Breast epithelium (tissue), 4 donors: ENCODE data around the gene PLCL2. TPM values are rescaled to one million over a fixed set of nuclear protein-coding genes. Genes with fewer than 3 reads are reported as not detected.
A peak's percentile ranks its signal among the peaks of the same experiment; 100 is the strongest.

Experiments used
- DNase-seq, 2 donors: peaks; one replicate each; pipeline ENCODE4 v3.0.0-alpha.2; 2019; ENCODE audit warnings: low spot score in 2 of 2
- H3K27ac ChIP-seq, 2 donors: fragments of 200-600 bp; sonication (generic) in 1 of 2; one replicate each; pipeline ENCODE4 v1.5.1; 2016 to 2019; ENCODE audit warnings: mild to moderate bottlenecking in 1 of 2
- H3K27me3 ChIP-seq, 2 donors: fragments of 200-600 bp; sonication (generic) in 1 of 2; one replicate each; pipeline versions ENCODE4 v1.5.1 to v1.6.0; 2017 to 2019; ENCODE audit warnings: control low read depth in 1 of 2, mild to moderate bottlenecking in 1 of 2
- H3K36me3 ChIP-seq: fragments of 200-600 bp; one replicate; pipeline ENCODE4 v1.5.1; 2019
- H3K4me1 ChIP-seq, 2 donors: fragments of 200-600 bp; sonication (generic); one replicate each; pipeline ENCODE4 v1.5.1; 2016 to 2019; ENCODE audit warnings: control low read depth in 1 of 2
- H3K4me3 ChIP-seq, 3 donors: fragments of 200-600 bp; sonication (generic); 1 replicate in 2 of 3; 2 replicates in 1 of 3; pipeline ENCODE4 v1.5.1; 2016 to 2019; ENCODE audit warnings: mild to moderate bottlenecking in 3 of 3, moderate library complexity in 2 of 3
- H3K9me3 ChIP-seq, 2 donors: fragments of 200-600 bp; sonication (generic) in 1 of 2; one replicate each; pipeline ENCODE4 v1.5.1; 2016 to 2019; ENCODE audit warnings: control low read depth in 1 of 2
- POLR2A ChIP-seq: fragments of 450-650 bp; IDR thresholded peaks from one replicate; pipeline ENCODE4 v1.6.1; 2016; ENCODE audit warnings: antibody characterized with exemption, mild to moderate bottlenecking, moderate library complexity
- POLR2AphosphoS5 ChIP-seq, 3 donors: sonication (generic); formaldehyde crosslinking; IDR thresholded peaks; one replicate each; pipeline ENCODE4 v1.6.1; 2017; ENCODE audit warnings: antibody characterized with exemption in 3 of 3
- intact Hi-C: fragments of 100-400 bp; cut with DNase I; formaldehyde crosslinking; loops from one replicate; pipeline ENCODE4 v1.15.1; 2023; ENCODE audit warnings: low total_unique reads
- total RNA-seq, 3 donors: library from RNA; depleted of rRNA; stranded (reverse); fragments of >200 nt; gene quantifications; one replicate each; pipeline ENCODE4 v1.1.0, GENCODE V29; 2016
- TF ChIP-seq, protein P1 (sequence below), 3 donors: fragments of 450-650 bp; IDR thresholded peaks; one replicate each; pipeline ENCODE4 v1.5.1; 2016 to 2017; ENCODE audit warnings: antibody characterized with exemption in 3 of 3, mild to moderate bottlenecking in 3 of 3, moderate library complexity in 3 of 3

Gene PLCL2
- total RNA-seq, 3 donors from 2014 or later: 7.8 to 21.9 (median 17.0) TPM

DNA sequence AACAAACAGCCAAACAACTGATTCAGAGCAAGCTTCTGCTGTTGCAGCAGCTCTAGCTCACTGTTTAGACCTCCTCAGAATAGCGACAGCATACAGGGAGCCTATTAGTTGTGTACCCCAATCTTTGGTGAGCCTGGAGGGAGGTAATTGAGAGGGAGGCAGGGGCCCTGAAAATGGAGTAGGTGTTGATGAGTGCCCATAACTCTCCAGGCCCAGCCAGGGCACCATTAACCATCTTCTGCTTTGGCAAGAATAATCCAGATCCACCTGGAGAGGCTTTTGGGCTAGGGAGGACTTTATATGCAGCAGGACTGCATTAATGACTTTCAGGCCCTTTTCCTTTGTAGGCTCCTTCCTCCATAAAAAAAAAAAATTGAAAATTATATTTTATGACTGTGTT, 20.9 kb downstream of the PLCL2 start:
- TF ChIP-seq, protein P1, sequence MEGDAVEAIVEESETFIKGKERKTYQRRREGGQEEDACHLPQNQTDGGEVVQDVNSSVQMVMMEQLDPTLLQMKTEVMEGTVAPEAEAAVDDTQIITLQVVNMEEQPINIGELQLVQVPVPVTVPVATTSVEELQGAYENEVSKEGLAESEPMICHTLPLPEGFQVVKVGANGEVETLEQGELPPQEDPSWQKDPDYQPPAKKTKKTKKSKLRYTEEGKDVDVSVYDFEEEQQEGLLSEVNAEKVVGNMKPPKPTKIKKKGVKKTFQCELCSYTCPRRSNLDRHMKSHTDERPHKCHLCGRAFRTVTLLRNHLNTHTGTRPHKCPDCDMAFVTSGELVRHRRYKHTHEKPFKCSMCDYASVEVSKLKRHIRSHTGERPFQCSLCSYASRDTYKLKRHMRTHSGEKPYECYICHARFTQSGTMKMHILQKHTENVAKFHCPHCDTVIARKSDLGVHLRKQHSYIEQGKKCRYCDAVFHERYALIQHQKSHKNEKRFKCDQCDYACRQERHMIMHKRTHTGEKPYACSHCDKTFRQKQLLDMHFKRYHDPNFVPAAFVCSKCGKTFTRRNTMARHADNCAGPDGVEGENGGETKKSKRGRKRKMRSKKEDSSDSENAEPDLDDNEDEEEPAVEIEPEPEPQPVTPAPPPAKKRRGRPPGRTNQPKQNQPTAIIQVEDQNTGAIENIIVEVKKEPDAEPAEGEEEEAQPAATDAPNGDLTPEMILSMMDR (IDR thresholded peaks at IDR 0.05): no peak
- TF ChIP-seq POLR2AphosphoS5 (IDR thresholded peaks at IDR 0.05) (no peak), POLR2A (no peak)
- H3K4me3 ChIP-seq: no peak overlapping the region
- no peaks in the 10 kb centered on the region for H3K9me3 ChIP-seq
- intact Hi-C loops: no loop called here
- no peak for DNase-seq
- H3K4me1 ChIP-seq: no peaks in the 10 kb centered on the region
- no peaks in the 10 kb centered on the region for H3K27me3 ChIP-seq
- no peak overlapping the region for H3K27ac ChIP-seq
- H3K36me3 ChIP-seq: no peaks in the 10 kb centered on the region

DNA sequence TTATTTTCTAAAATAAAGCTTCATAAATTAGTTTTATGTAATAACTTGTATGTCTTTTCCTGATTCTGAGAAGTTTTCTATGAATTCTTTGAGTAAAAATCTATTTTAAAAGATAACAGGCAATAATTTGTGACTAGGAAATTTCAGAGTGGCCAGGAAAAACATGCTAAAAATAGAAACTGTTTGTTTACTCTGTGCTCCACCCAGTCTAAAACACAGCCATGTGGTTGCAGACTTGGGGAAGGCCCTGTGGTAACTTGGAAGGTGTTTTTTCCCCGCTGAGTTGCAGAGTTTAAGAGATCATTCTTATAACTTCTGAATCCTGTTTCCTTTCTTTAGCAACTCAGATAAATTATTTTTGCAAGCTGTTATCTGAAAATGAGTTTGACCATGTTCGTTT, 21.9 kb downstream of the PLCL2 start:
- no peaks in the 10 kb centered on the region for H3K27me3 ChIP-seq
- no peaks in the 10 kb centered on the region for H3K4me1 ChIP-seq
- H3K27ac ChIP-seq: no peak overlapping the region
- H3K36me3 ChIP-seq: no peaks in the 10 kb centered on the region
- TF ChIP-seq POLR2A (no peak), POLR2AphosphoS5 (IDR thresholded peaks at IDR 0.05) (no peak)
- TF ChIP-seq, protein P1 (IDR thresholded peaks at IDR 0.05): no peak
- DNase-seq: no peak
- intact Hi-C loops: no loop called here
- H3K4me3 ChIP-seq: no peak overlapping the region
- no peaks in the 10 kb centered on the region for H3K9me3 ChIP-seq

DNA sequence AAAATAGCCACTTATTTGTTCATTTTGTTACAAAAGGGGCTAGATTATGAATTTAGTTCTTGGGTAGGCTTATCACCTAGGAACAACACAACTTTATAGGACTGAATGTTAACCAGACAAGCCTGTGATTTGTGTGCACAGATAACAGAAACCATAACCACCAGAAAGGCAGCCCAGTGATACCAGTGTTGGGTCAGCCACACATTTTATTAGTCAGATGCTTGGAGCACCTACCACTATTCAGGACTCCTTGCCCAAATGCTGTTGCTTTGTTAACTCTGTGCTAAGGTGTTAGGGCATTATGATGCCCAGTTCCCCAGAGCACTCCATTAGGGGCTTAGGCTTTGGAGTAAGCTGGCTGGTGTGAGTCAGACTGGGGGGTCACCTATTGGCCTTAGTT, 22.5 kb downstream of the PLCL2 start:
- TF ChIP-seq, protein P1 (IDR thresholded peaks at IDR 0.05): no peak
- TF ChIP-seq POLR2AphosphoS5 (IDR thresholded peaks at IDR 0.05) (no peak), POLR2A (no peak)
- no peak for DNase-seq
- Histone ChIP-seq H3K9me3 (no peaks in the 10 kb centered on the region), H3K36me3 (no peaks in the 10 kb centered on the region), H3K27me3 (no peaks in the 10 kb centered on the region), H3K4me3 (no peak overlapping the region), H3K27ac (peak overlapping the region in 1 of 2 donors; percentile 40), H3K4me1 (no peaks in the 10 kb centered on the region)
- intact Hi-C loops: no loop called here

DNA sequence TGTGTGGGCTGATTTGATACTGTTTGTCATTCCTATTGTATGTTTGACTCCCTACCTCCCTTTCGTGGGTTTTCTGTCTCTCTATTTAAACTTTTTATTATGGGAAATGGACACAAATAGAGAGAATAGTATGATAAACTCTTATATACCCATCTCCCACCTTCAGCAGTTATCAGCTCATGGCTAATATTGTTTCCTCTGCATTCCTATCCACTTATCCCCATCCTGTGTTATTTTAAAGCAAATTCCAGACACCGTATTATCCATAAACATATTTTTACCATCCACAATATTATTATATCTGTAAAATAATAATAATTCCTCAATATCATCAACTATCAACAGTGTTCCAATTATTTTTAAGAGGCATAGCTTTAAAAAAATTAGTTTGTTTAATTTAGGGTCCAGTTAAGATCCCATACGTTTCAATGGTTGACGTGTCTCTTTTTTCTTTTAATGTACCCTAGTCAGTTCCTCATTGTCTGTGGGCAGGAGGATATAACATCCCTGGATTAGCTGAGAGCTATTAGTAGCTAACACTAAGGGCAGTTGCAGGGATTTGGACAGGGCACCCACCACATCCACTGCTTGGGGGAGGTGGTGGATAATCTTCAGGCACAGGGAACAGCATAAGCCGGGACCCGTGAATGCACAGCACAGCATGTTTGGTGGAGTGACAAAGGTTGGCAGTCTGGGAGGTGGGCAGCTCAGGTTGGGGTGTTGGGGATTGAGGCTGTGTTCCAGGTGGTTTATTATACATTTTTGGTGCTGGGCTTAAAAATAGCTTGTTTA, 23.5 kb downstream of the PLCL2 start:
- Histone ChIP-seq H3K9me3 (no peaks in the 10 kb centered on the region), H3K27ac (no peak overlapping the region), H3K4me3 (no peak overlapping the region), H3K27me3 (no peaks in the 10 kb centered on the region), H3K4me1 (no peaks in the 10 kb centered on the region), H3K36me3 (no peaks in the 10 kb centered on the region)
- TF ChIP-seq POLR2AphosphoS5 (IDR thresholded peaks at IDR 0.05) (no peak), POLR2A (no peak)
- TF ChIP-seq, protein P1 (IDR thresholded peaks at IDR 0.05): no peak
- no peak for DNase-seq
- intact Hi-C loops: no loop called here

DNA sequence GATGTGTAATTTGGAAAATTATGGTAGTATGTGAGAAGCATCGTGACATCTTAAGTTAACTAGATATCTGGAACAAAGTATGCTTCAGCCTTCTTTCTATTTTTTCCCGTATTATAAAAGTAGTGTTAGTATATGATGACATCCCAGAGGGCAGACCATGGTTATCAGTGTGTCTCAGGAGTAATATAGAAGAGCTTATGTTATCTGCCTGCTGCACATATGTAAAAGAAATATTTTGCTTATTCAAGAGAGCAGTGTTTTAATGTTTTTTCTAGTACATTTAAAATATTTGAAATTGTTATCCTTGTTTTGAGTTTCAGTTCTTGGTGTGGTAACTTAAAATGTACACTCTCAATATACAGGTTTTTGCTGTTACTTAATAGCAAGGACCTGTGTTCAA, 24.1 kb downstream of the PLCL2 start:
- intact Hi-C loops: no loop called here
- DNase-seq: no peak
- TF ChIP-seq POLR2A: no peak
- no peak for TF ChIP-seq POLR2AphosphoS5 (IDR thresholded peaks at IDR 0.05)
- TF ChIP-seq, protein P1 (IDR thresholded peaks at IDR 0.05): no peak

More for the DNA sequence above, 24.1 kb downstream of the PLCL2 start:
- H3K9me3 ChIP-seq: no peaks in the 10 kb centered on the region
- H3K4me3 ChIP-seq: no peak overlapping the region
- H3K36me3 ChIP-seq: no peaks in the 10 kb centered on the region
- no peak overlapping the region for H3K27ac ChIP-seq
- no peaks in the 10 kb centered on the region for H3K27me3 ChIP-seq
- no peaks in the 10 kb centered on the region for H3K4me1 ChIP-seq
